ENCODE data around the gene PIGR. TPM values are rescaled to one million over a fixed set of nuclear protein-coding genes. Genes with fewer than 3 reads are reported as not detected.

Gene PIGR
- total RNA-seq, 2 experiments from 2014 or later = 0.03 TPM; not detected in 1

DNA sequence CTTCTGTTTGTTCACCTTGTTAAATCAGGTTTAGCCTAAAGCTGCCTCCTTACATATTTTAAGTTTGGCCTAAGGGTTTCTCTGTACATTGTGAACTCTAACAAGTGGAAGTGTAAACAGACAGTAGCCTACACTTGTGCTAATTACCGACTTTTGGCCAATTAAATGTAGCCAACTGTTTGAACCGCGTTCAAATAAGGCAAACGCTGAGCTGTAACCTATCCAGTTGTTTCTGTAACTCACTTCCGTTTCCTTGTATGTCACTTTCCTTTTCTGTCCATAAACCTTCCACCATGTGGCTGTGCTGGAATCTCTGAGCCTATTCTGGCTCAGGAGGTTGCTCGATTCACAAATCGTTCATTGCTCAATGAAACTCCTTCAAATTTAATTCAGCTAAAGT, 32.0 kb upstream of the PIGR start:
- Histone ChIP-seq H3K27ac (ENCODE audit: low read depth, low read length, poor library complexity, severe bottlenecking) (no peak overlapping the region), H3K79me2 (ENCODE audit: insufficient read depth, low read depth, low read length) (no peaks in the 10 kb centered on the region), H3K9me2 (ENCODE audit: insufficient read depth, low read length) (no peaks in the 10 kb centered on the region), H3K4me1 (ENCODE audit: insufficient read depth, low read length, poor library complexity, severe bottlenecking) (no peaks in the 10 kb centered on the region), H4K20me1 (ENCODE audit: insufficient read depth, low read length) (no peaks in the 10 kb centered on the region), H3K36me3 (ENCODE audit: insufficient read depth, low read length) (no peaks in the 10 kb centered on the region), H3K9me3 (ENCODE audit: low read length) (no peaks in the 10 kb centered on the region), H3K4me3 (ENCODE audit: low read depth, low read length, poor library complexity, severe bottlenecking) (no peak overlapping the region), H2AFZ (ENCODE audit: low read length) (no peak overlapping the region), H3K4me2 (ENCODE audit: low read length) (no peak overlapping the region)
- ChIA-PET CTCF (ENCODE audit: unreplicated experiment) (no interaction called here), POLR2A (interaction anchor here (0.8 kb wide), 1 partner anchor 25 kb away, joined by 3 read pairs; no protein-coding TSS in a partner anchor)
- TF ChIP-seq EZH2phosphoT487 (IDR thresholded peaks at IDR 0.05; ENCODE audit: borderline replicate concordance, low read depth, low read length) = no peak
- TF ChIP-seq, protein P1, sequence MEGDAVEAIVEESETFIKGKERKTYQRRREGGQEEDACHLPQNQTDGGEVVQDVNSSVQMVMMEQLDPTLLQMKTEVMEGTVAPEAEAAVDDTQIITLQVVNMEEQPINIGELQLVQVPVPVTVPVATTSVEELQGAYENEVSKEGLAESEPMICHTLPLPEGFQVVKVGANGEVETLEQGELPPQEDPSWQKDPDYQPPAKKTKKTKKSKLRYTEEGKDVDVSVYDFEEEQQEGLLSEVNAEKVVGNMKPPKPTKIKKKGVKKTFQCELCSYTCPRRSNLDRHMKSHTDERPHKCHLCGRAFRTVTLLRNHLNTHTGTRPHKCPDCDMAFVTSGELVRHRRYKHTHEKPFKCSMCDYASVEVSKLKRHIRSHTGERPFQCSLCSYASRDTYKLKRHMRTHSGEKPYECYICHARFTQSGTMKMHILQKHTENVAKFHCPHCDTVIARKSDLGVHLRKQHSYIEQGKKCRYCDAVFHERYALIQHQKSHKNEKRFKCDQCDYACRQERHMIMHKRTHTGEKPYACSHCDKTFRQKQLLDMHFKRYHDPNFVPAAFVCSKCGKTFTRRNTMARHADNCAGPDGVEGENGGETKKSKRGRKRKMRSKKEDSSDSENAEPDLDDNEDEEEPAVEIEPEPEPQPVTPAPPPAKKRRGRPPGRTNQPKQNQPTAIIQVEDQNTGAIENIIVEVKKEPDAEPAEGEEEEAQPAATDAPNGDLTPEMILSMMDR (conservative IDR thresholded peaks at IDR 0.05; ENCODE audit: low read length) = no peak
- BruUV-seq (replicated peaks) = no TSS peak
- intact Hi-C loops (cut with micrococcal nuclease; ENCODE audit: unreplicated experiment) = no loop called here
- DNase-seq (ENCODE audit: low spot score) = no peak

DNA sequence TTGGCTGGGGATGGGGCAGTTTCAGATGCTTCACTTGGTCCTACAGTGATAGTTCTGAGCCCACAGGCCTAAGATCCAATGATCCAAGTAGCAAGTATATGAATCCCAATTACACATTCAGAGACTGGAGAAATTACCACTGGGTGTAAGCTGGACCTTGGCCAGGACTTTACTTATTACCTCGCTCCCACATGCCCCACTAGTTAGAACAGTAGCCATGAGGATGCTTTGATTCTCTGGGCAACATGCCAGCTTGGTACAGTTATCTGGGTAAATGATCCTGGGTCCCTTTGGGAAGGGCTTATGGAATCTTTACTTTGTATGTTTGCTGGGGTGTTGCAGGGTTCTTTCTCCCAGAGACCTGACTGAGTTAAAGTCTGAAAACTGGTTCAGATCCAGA, 29.0 kb upstream of the PIGR start:
- no TSS peak for BruUV-seq (replicated peaks)
- H2AFZ ChIP-seq (ENCODE audit: low read length) = no peak overlapping the region
- H3K4me2 ChIP-seq (ENCODE audit: low read length) = no peak overlapping the region
- no peak overlapping the region for H3K4me3 ChIP-seq (ENCODE audit: low read depth, low read length, poor library complexity, severe bottlenecking)
- ChIA-PET POLR2A (interaction anchor here (1.1 kb wide), 1 partner anchor 15 kb away, joined by 3 read pairs; no protein-coding TSS in a partner anchor), CTCF (ENCODE audit: unreplicated experiment) (no interaction called here)
- H3K27ac ChIP-seq (ENCODE audit: low read depth, low read length, poor library complexity, severe bottlenecking) = no peak overlapping the region
- TF ChIP-seq EZH2phosphoT487 (IDR thresholded peaks at IDR 0.05; ENCODE audit: borderline replicate concordance, low read depth, low read length) = no peak
- TF ChIP-seq, protein P1 (conservative IDR thresholded peaks at IDR 0.05; ENCODE audit: low read length) = no peak
- H3K4me1 ChIP-seq (ENCODE audit: insufficient read depth, low read length, poor library complexity, severe bottlenecking) = no peaks in the 10 kb centered on the region
- H4K20me1 ChIP-seq (ENCODE audit: insufficient read depth, low read length) = no peaks in the 10 kb centered on the region
- no peaks in the 10 kb centered on the region for H3K79me2 ChIP-seq (ENCODE audit: insufficient read depth, low read depth, low read length)
- no peak for DNase-seq (ENCODE audit: low spot score)
- no peaks in the 10 kb centered on the region for H3K9me3 ChIP-seq (ENCODE audit: low read length)
- intact Hi-C loops (cut with micrococcal nuclease; ENCODE audit: unreplicated experiment) = no loop called here
- no peaks in the 10 kb centered on the region for H3K9me2 ChIP-seq (ENCODE audit: insufficient read depth, low read length)
- H3K36me3 ChIP-seq (ENCODE audit: insufficient read depth, low read length) = no peaks in the 10 kb centered on the region

DNA sequence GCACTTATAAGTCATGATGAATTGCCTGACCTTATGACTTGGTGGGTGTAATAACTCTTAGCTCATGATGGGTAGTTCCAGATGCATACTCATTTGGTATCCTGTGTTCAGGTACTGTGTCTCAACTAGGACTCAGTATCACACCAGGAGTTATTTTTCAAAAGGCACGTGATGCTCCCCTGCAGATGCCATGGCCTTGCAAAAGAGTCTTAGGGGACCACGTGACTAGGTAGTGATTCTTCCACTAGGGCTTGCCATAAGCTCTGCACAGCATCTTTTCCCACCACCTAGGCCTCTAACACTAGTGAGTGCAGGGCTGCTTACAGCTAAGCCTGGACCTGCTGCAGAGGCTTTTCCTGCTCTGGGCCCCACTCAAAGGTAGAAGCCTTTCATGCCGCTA, 27.9 kb upstream of the PIGR start:
- TF ChIP-seq, protein P1 (conservative IDR thresholded peaks at IDR 0.05; ENCODE audit: low read length) = no peak
- TF ChIP-seq EZH2phosphoT487 (IDR thresholded peaks at IDR 0.05; ENCODE audit: borderline replicate concordance, low read depth, low read length) = no peak
- H3K4me3 ChIP-seq (ENCODE audit: low read depth, low read length, poor library complexity, severe bottlenecking) = no peak overlapping the region
- no peaks in the 10 kb centered on the region for H3K4me1 ChIP-seq (ENCODE audit: insufficient read depth, low read length, poor library complexity, severe bottlenecking)
- intact Hi-C loops (cut with micrococcal nuclease; ENCODE audit: unreplicated experiment) = no loop called here
- no peaks in the 10 kb centered on the region for H4K20me1 ChIP-seq (ENCODE audit: insufficient read depth, low read length)
- POLR2A ChIA-PET = interaction anchor here (0.8 kb wide), 2 partner anchors 27 to 526 kb away, joined by 3 read pairs; no protein-coding TSS in a partner anchor
- H3K79me2 ChIP-seq (ENCODE audit: insufficient read depth, low read depth, low read length) = no peaks in the 10 kb centered on the region
- no peak for DNase-seq (ENCODE audit: low spot score)
- H3K36me3 ChIP-seq (ENCODE audit: insufficient read depth, low read length) = no peaks in the 10 kb centered on the region
- no TSS peak for BruUV-seq (replicated peaks)
- H3K27ac ChIP-seq (ENCODE audit: low read depth, low read length, poor library complexity, severe bottlenecking) = no peak overlapping the region
- H3K9me3 ChIP-seq (ENCODE audit: low read length) = no peaks in the 10 kb centered on the region
- no peak overlapping the region for H2AFZ ChIP-seq (ENCODE audit: low read length)
- H3K4me2 ChIP-seq (ENCODE audit: low read length) = no peak overlapping the region
- CTCF ChIA-PET (ENCODE audit: unreplicated experiment) = no interaction called here
- no peaks in the 10 kb centered on the region for H3K9me2 ChIP-seq (ENCODE audit: insufficient read depth, low read length)
